ENCODE results near the gene AQP1.

The AQP1 gene

GRCh38 chr7:30965372-30965771, 53.7 kb downstream of the AQP1 start (continued):
- TF ChIP-seq TSHZ2 (CRISPR knock-in tag; IDR thresholded peaks at IDR 0.05) = no peak

- TF ChIP-seq PPARA (CRISPR knock-in tag; IDR thresholded peaks at IDR 0.05; ENCODE audit: borderline replicate concordance) (no peak), TSHZ2 (CRISPR knock-in tag; IDR thresholded peaks at IDR 0.05) (no peak), ISL1 (CRISPR knock-in tag; IDR thresholded peaks at IDR 0.05) (no peak), ESRRG (CRISPR knock-in tag; IDR thresholded peaks at IDR 0.05) (no peak), CSDC2 (CRISPR knock-in tag; IDR thresholded peaks at IDR 0.05) (no peak), ZC3H10 (CRISPR knock-in tag; IDR thresholded peaks at IDR 0.05) (no peak), ZNF8 (CRISPR knock-in tag; IDR thresholded peaks at IDR 0.05) (no peak), ZNF565 (CRISPR knock-in tag; conservative IDR thresholded peaks at IDR 0.05; ENCODE audit: low read depth) (no peak), PATZ1 (CRISPR knock-in tag; IDR thresholded peaks at IDR 0.05; ENCODE audit: borderline replicate concordance) (no peak), ARNTL (CRISPR knock-in tag; IDR thresholded peaks at IDR 0.05; ENCODE audit: borderline replicate concordance, low read depth) (no peak), SNAI2 (CRISPR knock-in tag; IDR thresholded peaks at IDR 0.05) (no peak), ZFP3 (CRISPR knock-in tag; IDR thresholded peaks at IDR 0.05) (no peak), OSR1 (CRISPR knock-in tag; IDR thresholded peaks at IDR 0.05) (no peak), CSRNP3 (CRISPR knock-in tag; IDR thresholded peaks at IDR 0.05) (no peak)
- ATAC-seq = no peak
These were observed 54.2 kb downstream of the AQP1 start for GRCh38 chr7:30965883-30966282.

- TF ChIP-seq TSHZ2 (CRISPR knock-in tag; IDR thresholded peaks at IDR 0.05) = no peak
- TF ChIP-seq CSDC2 (CRISPR knock-in tag; IDR thresholded peaks at IDR 0.05) = no peak
- TF ChIP-seq ESRRG (CRISPR knock-in tag; IDR thresholded peaks at IDR 0.05) = no peak
- no peak for TF ChIP-seq GLIS3 (CRISPR knock-in tag; IDR thresholded peaks at IDR 0.05)
- TF ChIP-seq CREB5 (CRISPR knock-in tag; IDR thresholded peaks at IDR 0.05; ENCODE audit: low read depth) = no peak
- ATAC-seq = no peak
These were observed 56.6 kb downstream of the AQP1 start for GRCh38 chr7:30968294-30968693.
